Measurements from ENCODE around the gene PHLDB2. TPM values are rescaled to one million over a fixed set of nuclear protein-coding genes. Genes with fewer than 3 reads are reported as not detected.
A peak's percentile ranks its signal among the peaks of the same experiment; 100 is the strongest.

Gene PHLDB2
- total and polyA plus RNA-seq, 2 of the 13 experiments (the other 11 are each of a cell fraction or from before 2014, with no cell fraction given): 8.4 to 23.6 TPM

DNA sequence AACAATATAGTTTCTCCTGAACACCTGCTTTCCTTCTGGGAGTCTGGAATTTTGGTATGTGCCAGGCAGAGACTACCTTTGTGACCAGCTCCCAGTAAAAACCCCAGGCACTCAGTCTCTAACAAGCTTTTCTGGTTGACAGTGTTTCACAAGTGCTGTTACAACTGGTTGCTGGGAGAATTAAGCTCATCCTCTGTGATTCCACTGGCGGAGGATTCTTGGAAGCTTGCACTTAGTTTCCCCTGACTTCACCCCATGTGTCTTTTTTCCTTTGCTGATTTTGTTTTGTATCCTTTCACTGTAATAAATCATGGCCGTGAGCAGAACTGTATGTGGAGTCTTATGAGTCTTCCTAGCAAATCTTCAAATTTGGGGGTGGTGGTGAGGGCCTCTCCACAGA lies 134.0 kb downstream of the PHLDB2 start (continued):
- TF ChIP-seq ZNF367 (CRISPR knock-in tag; IDR thresholded peaks at IDR 0.05; ENCODE audit: borderline replicate concordance) (no peak), SMARCC2 (IDR thresholded peaks at IDR 0.05) (no peak), SMAD9 (CRISPR knock-in tag; IDR thresholded peaks at IDR 0.05) (no peak)

DNA sequence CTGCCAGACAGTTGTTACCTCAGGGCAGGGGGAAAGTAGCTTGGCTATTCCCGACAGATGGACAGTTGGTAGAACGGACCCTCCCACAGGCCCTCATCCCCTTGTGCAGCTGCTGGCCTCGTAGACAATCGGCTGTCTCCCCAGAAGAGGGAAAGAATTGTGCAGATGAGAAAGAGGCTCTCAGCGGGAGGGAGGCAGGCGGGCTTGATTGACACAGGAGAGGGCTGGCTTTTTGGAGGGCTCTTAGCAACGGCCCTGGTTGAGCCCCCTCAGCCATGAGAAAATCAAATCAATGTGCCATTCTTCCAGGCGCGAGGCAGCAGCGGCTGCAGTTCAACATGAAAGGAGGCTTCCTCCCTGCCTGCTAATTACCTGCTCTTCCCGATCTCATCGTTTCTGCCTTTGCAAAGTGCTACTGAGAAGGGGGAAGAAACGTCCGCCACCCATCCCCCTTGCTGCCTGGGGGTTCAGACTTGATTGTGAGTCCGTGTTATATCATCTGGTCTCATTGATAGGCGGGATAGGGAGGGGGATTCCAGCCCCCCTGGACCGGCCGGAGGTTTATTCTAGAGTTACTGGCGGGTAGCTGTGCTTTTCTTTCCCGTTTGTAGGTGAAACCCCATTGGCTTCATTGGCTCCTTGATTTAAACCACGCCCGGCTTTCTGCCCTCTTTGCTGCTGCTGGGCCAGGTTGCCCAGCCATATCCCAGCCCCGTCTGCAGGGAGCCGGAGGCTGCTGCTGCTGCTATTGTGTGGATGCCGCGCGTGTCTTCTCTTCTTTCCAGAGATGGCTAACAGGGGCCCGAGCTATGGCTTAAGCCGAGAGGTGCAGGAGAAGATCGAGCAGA lies 139.8 kb downstream of the PHLDB2 start, which contains the start of gene TAGLN3:
TAGLN3 (plus strand) TSS at position 287 of the 848 bp plus-strand sequence; CDS start at position 788, 501 bp downstream.
- BruUV-seq (replicated peaks): no TSS peak
- TF ChIP-seq CBX2 (IDR thresholded peaks at IDR 0.05; ENCODE audit: low read depth, low read length): no peak
- no peak for TF ChIP-seq CBX2 (CRISPR knock-in tag; IDR thresholded peaks at IDR 0.05; ENCODE audit: low read depth)
- TF ChIP-seq, protein P1, sequence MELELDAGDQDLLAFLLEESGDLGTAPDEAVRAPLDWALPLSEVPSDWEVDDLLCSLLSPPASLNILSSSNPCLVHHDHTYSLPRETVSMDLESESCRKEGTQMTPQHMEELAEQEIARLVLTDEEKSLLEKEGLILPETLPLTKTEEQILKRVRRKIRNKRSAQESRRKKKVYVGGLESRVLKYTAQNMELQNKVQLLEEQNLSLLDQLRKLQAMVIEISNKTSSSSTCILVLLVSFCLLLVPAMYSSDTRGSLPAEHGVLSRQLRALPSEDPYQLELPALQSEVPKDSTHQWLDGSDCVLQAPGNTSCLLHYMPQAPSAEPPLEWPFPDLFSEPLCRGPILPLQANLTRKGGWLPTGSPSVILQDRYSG (CRISPR knock-in tag; IDR thresholded peaks at IDR 0.05): no peak
- TF ChIP-seq, protein P2, sequence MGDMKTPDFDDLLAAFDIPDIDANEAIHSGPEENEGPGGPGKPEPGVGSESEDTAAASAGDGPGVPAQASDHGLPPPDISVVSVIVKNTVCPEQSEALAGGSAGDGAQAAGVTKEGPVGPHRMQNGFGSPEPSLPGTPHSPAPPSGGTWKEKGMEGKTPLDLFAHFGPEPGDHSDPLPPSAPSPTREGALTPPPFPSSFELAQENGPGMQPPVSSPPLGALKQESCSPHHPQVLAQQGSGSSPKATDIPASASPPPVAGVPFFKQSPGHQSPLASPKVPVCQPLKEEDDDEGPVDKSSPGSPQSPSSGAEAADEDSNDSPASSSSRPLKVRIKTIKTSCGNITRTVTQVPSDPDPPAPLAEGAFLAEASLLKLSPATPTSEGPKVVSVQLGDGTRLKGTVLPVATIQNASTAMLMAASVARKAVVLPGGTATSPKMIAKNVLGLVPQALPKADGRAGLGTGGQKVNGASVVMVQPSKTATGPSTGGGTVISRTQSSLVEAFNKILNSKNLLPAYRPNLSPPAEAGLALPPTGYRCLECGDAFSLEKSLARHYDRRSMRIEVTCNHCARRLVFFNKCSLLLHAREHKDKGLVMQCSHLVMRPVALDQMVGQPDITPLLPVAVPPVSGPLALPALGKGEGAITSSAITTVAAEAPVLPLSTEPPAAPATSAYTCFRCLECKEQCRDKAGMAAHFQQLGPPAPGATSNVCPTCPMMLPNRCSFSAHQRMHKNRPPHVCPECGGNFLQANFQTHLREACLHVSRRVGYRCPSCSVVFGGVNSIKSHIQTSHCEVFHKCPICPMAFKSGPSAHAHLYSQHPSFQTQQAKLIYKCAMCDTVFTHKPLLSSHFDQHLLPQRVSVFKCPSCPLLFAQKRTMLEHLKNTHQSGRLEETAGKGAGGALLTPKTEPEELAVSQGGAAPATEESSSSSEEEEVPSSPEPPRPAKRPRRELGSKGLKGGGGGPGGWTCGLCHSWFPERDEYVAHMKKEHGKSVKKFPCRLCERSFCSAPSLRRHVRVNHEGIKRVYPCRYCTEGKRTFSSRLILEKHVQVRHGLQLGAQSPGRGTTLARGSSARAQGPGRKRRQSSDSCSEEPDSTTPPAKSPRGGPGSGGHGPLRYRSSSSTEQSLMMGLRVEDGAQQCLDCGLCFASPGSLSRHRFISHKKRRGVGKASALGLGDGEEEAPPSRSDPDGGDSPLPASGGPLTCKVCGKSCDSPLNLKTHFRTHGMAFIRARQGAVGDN (CRISPR knock-in tag; IDR thresholded peaks at IDR 0.05): 0 out of 2 replicates have a peak, but pooled peaks have one; percentile 15
- no peak for TF ChIP-seq POLR2AphosphoS5 (IDR thresholded peaks at IDR 0.05; ENCODE audit: low read depth, low read length)
- no peak for TF ChIP-seq ATF7 (IDR thresholded peaks at IDR 0.05)
- TF ChIP-seq ATF7 (CRISPR knock-in tag; IDR thresholded peaks at IDR 0.05): no peak
- no peak for TF ChIP-seq ZNF777 (CRISPR knock-in tag; IDR thresholded peaks at IDR 0.05)
- TF ChIP-seq KLF15 (CRISPR knock-in tag; IDR thresholded peaks at IDR 0.05; ENCODE audit: borderline replicate concordance): no peak
- no peak for TF ChIP-seq ESRRA (CRISPR knock-in tag; IDR thresholded peaks at IDR 0.05; ENCODE audit: low read depth)
- no peak for TF ChIP-seq ZNF121 (CRISPR knock-in tag; IDR thresholded peaks at IDR 0.05)
- no peak for TF ChIP-seq PPARG (CRISPR knock-in tag; conservative IDR thresholded peaks at IDR 0.05)
- TF ChIP-seq SMAD3 (CRISPR knock-in tag; IDR thresholded peaks at IDR 0.05): no peak
- TF ChIP-seq ZNF607 (CRISPR knock-in tag; IDR thresholded peaks at IDR 0.05; ENCODE audit: borderline replicate concordance): 0 out of 2 replicates have a peak, but pooled peaks have one; percentile 25

More for the DNA sequence above, 139.8 kb downstream of the PHLDB2 start, which contains the start of gene TAGLN3:
- Histone ChIP-seq H3K36me3 (replicated peaks in 1 of 2; ENCODE audit: control insufficient read depth in 1 of 2, insufficient read depth in 2 of 2, low read length in 2 of 2) (no peaks in the 10 kb centered on the region; a peak in 1 of 5 replicates), H3K4me2 (ENCODE audit: low read depth, low read length) (peak within 1 kb of the TSS; percentile 89), H3K27me3 (ENCODE audit: control insufficient read depth in 1 of 2, insufficient read depth in 2 of 2, low read length in 2 of 2) (peaks cover 5 to 23% of the 10 kb centered on the region in 2 experiments), H4K20me1 (ENCODE audit: insufficient read depth, low read length) (no peaks in the 10 kb centered on the region), H3K4me1 (ENCODE audit: insufficient read depth, low read length) (peaks cover 19% of the 10 kb centered on the region), H3K9me3 (ENCODE audit: low read length) (no peaks in the 10 kb centered on the region), H3K79me2 (ENCODE audit: insufficient read depth, low read length) (no peaks in the 10 kb centered on the region), H3K4me3 (replicated peaks in 1 of 3; ENCODE audit: insufficient read depth in 1 of 3, low read depth in 2 of 3, low read length in 3 of 3) (peak within 1 kb of the TSS; percentile 37 to 68 (median 51)), H3K9ac (ENCODE audit: insufficient read depth, low read depth, low read length) (no peak within 1 kb of the TSS), H2AFZ (ENCODE audit: low read length) (peak within 1 kb of the TSS; percentile 56), H3K27ac (ENCODE audit: extremely low read length, insufficient read depth, low read length) (no peak within 1 kb of the TSS)
- 4% methylated on average over 8 of the region's 30 CpGs for WGBS (ENCODE audit: low lambda C conversion rate)
- ChIA-PET POLR2A (interaction anchor here (1.3 to 2.0 kb wide), 2 partner anchors 15 to 20 kb away, joined by 5 to 11 read pairs; partner anchors contain the start of gene ABHD10), CTCF (ENCODE audit: low intra/inter-chr PET ratio, low total read pairs) (no interaction called here)
- DNase-seq (ENCODE audit: low spot score): no peak
- intact Hi-C loops (cut with micrococcal nuclease; ENCODE audit: unreplicated experiment) (no loop called here), in situ Hi-C loops (cut with HindIII; ENCODE audit: extremely low pct_ligation_motif_present, low pct_unique_long_range_greater_than_20kb) (no loop called here)
- ATAC-seq: peak; percentile 84
- no peak for FAIRE-seq
